Measurements from ENCODE around the gene LAMA2. TPM values are rescaled to one million over a fixed set of nuclear protein-coding genes. Genes with fewer than 3 reads are reported as not detected.
A peak's percentile ranks its signal among the peaks of the same experiment; 100 is the strongest.

The LAMA2 gene
- total and polyA plus RNA-seq, 7 donors: 0.46 to 131 (median 59.6) TPM

DNA sequence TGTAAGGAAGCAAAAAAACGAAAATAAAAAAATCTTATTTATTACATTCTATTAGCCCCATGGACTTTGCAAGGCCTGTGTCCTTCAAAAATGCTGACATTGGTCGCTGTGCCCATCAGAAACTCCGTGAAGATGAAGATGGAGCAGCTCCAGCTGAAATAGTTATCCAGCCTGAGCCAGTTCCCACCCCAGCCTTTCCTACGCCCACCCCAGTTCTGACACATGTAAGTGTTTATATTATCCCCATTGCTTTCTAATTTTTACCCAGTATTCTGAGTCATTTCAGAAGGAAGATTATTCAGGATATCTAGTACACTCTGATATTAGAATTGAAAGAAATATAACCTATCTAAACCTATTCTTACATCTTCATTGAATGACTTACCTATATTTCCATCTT lies 609.3 kb downstream of the LAMA2 start:
- Histone ChIP-seq H3K4me3 (no peak overlapping the region), H3K27me3 (no peaks in the 10 kb centered on the region), H3K36me3 (no peaks in the 10 kb centered on the region), H3K27ac (peak overlapping the region in 1 of 4 donors; percentile 77), H3K9me3 (no peaks in the 10 kb centered on the region), H3K4me1 (peaks cover 0 to 19% (median 9%) of the 10 kb centered on the region in 4 donors)
- no peak for DNase-seq
- TF ChIP-seq CTCF (IDR thresholded peaks at IDR 0.05): no peak
- TF ChIP-seq EP300 (IDR thresholded peaks at IDR 0.05): no peak
- no peak for TF ChIP-seq POLR2AphosphoS5 (IDR thresholded peaks at IDR 0.05)
- no peak for TF ChIP-seq POLR2A (IDR thresholded peaks at IDR 0.05)
- WGBS, 2 donors: 89 to 94% methylated on average over 4 of the region's 4 CpGs
- intact Hi-C loops (cut with DNase I): no loop called here

DNA sequence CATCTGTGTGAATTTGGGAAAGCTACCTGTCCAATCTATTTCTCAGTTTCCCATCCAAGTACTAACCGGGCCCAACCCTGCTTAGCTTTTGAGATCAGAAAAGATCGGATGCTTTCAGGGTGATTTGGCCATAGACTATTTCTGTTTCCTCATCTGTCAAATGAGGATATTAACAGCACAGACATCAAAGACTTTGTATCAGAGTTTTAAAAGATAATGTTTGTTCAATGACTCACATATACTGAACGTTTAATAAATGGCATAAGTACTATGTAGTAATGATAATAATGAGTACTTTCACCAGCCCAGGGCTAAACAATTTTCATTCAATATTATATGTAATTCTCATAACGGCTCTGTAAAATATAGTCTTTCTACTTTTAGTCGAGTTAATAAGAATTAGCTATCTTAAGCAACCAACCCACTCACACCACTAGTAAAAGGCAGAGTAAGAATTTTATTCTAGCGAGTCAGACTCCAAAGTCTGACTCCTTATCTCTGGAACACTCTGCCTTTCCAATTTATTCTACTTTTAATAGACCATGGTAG lies 610.5 kb downstream of the LAMA2 start:
- Histone ChIP-seq H3K36me3 (no peaks in the 10 kb centered on the region), H3K27ac (no peak overlapping the region), H3K9me3 (no peaks in the 10 kb centered on the region), H3K27me3 (no peaks in the 10 kb centered on the region), H3K4me1 (peaks cover 0 to 19% (median 9%) of the 10 kb centered on the region in 4 donors), H3K4me3 (no peak overlapping the region)
- TF ChIP-seq EP300 (IDR thresholded peaks at IDR 0.05) (no peak), CTCF (IDR thresholded peaks at IDR 0.05) (no peak), POLR2A (IDR thresholded peaks at IDR 0.05) (no peak), POLR2AphosphoS5 (IDR thresholded peaks at IDR 0.05) (no peak)
- DNase-seq: no peak
- 58 to 77% methylated on average over 6 of the region's 6 CpGs for WGBS, 2 donors
- intact Hi-C loops (cut with DNase I): no loop called here

GRCh38 chr6:129494099-129494498 lies 611.2 kb downstream of the LAMA2 start:
- Histone ChIP-seq H3K27me3 (no peaks in the 10 kb centered on the region), H3K9me3 (no peaks in the 10 kb centered on the region), H3K27ac (no peak overlapping the region), H3K4me1 (peaks cover 0 to 24% (median 9%) of the 10 kb centered on the region in 4 donors), H3K36me3 (no peaks in the 10 kb centered on the region), H3K4me3 (no peak overlapping the region)
- WGBS, 2 donors: 89 to 95% methylated on average over 2 of the region's 2 CpGs
- no peak for DNase-seq
- TF ChIP-seq CTCF (IDR thresholded peaks at IDR 0.05) (no peak), POLR2A (IDR thresholded peaks at IDR 0.05) (no peak), EP300 (IDR thresholded peaks at IDR 0.05) (no peak), POLR2AphosphoS5 (IDR thresholded peaks at IDR 0.05) (no peak)
- intact Hi-C loops (cut with DNase I): no loop called here

GRCh38 chr6:129494586-129494985 lies 611.6 kb downstream of the LAMA2 start:
- Histone ChIP-seq H3K4me3 (no peak overlapping the region), H3K27ac (no peak overlapping the region), H3K9me3 (no peaks in the 10 kb centered on the region), H3K36me3 (no peaks in the 10 kb centered on the region), H3K27me3 (no peaks in the 10 kb centered on the region), H3K4me1 (peaks cover 0 to 24% (median 9%) of the 10 kb centered on the region in 4 donors)
- intact Hi-C loops (cut with DNase I): no loop called here
- DNase-seq: no peak
- TF ChIP-seq POLR2A (IDR thresholded peaks at IDR 0.05): no peak
- no peak for TF ChIP-seq POLR2AphosphoS5 (IDR thresholded peaks at IDR 0.05)
- TF ChIP-seq CTCF (IDR thresholded peaks at IDR 0.05): no peak
- TF ChIP-seq EP300 (IDR thresholded peaks at IDR 0.05): no peak

DNA sequence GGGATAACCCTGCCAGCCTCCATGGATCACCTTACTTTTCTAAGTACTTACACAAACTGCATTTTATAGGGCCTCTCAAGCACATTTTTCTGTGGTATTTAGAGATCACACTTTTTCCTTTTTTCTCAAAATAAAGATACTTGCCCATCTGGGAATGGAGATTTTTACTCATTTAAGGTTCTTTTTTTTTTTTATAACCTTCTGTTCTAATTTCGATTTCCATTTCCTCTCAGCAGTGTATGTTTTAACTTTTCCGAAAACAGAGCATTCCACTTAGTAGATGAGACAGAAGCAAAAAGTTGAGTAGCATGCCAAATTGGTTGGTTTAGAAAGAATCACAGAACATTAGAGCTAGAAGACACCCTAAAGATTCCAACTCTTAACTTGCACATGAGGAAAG lies 612.7 kb downstream of the LAMA2 start:
- no peak for DNase-seq
- Histone ChIP-seq H3K36me3 (no peaks in the 10 kb centered on the region), H3K27me3 (no peaks in the 10 kb centered on the region), H3K27ac (no peak overlapping the region), H3K9me3 (no peaks in the 10 kb centered on the region), H3K4me3 (no peak overlapping the region), H3K4me1 (peaks cover 0 to 15% (median 7%) of the 10 kb centered on the region in 4 donors)
- WGBS, 2 donors: 78 to 92% methylated on average over 2 of the region's 2 CpGs
- TF ChIP-seq CTCF (IDR thresholded peaks at IDR 0.05) (no peak), POLR2A (IDR thresholded peaks at IDR 0.05) (no peak), EP300 (IDR thresholded peaks at IDR 0.05) (no peak), POLR2AphosphoS5 (IDR thresholded peaks at IDR 0.05) (no peak)
- intact Hi-C loops (cut with DNase I): no loop called here

Data from sigmoid colon (tissue), 7 donors.